IMR-90 (cell line): ENCODE results near the gene GMPPB. TPM values are rescaled to one million over a fixed set of nuclear protein-coding genes. Genes with fewer than 3 reads are reported as not detected.

Source experiments
- ATAC-seq: fragments of 200-7000 bp; cut with Tn5 transposase; 2 replicates; pipeline ENCODE4 v1.9.1; 2020; ENCODE audit warnings: low read depth, mild to moderate bottlenecking, moderate library complexity
- BruUV-seq: library from RNA; stranded (reverse); fragments of 400-500 nt; replicated peaks from 2 replicates; lab custom pipeline; 2021; lab: Mats Ljungman, UMichigan
- CTCF ChIA-PET: fragments of 300-600 bp; formaldehyde crosslinking; extraction: SDS; loops from one replicate; lab custom pipeline; 2021; ENCODE audit warnings: antibody characterized with exemption; lab: Yijun Ruan, JAX
- POLR2A ChIA-PET: fragments of 300-600 bp; sonication (Branson Sonifier 250); formaldehyde crosslinking; loops from one replicate; lab custom pipeline; 2022; ENCODE audit warnings: antibody characterized with exemption; ENCODE audit not compliant: unreplicated experiment; lab: Charles Lee
- DNase-seq: peaks from one replicate; pipeline ENCODE4 v3.0.0; 2013
- H2AFZ ChIP-seq: replicated peaks from 2 replicates; pipeline ENCODE3; 2013; ENCODE audit warnings: low read length, mild to moderate bottlenecking; ENCODE audit not compliant: poor library complexity
- H2AK5ac ChIP-seq: 2 replicates; pipeline ENCODE4 v1.6.1; 2013; ENCODE audit warnings: low read depth, low read length, inconsistent platforms
- H2AK9ac ChIP-seq: replicated peaks from 2 replicates; pipeline ENCODE3; 2013; ENCODE audit warnings: mild to moderate bottlenecking, low read depth, low read length, moderate library complexity; ENCODE audit not compliant: poor library complexity
- H2BK120ac ChIP-seq: 2 replicates; pipeline ENCODE4 v1.6.1; 2013; ENCODE audit warnings: low read depth, low read length, inconsistent platforms
- H2BK15ac ChIP-seq: 3 replicates; pipeline ENCODE4 v1.6.1; 2013; ENCODE audit warnings: low read depth, low read length, inconsistent platforms
- H2BK20ac ChIP-seq: 2 replicates; pipeline ENCODE4 v1.6.1; 2013; ENCODE audit warnings: low read depth, mild to moderate bottlenecking, inconsistent platforms, low read length, moderate library complexity
- H2BK5ac ChIP-seq: 2 replicates; pipeline ENCODE4 v1.6.1; 2013; ENCODE audit warnings: mild to moderate bottlenecking, low read depth, low read length, inconsistent platforms; ENCODE audit not compliant: poor library complexity, severe bottlenecking
- H3K14ac ChIP-seq: replicated peaks from 2 replicates; pipeline ENCODE4 v1.6.1; 2013; ENCODE audit warnings: low read depth, low read length, inconsistent platforms
- H3K18ac ChIP-seq: 2 replicates; pipeline ENCODE4 v1.6.1; 2013; ENCODE audit warnings: low read depth, low read length, control low read depth
- H3K23ac ChIP-seq: 2 replicates; pipeline ENCODE4 v1.6.1; 2013; ENCODE audit warnings: low read depth, low read length, inconsistent platforms
- H3K27ac ChIP-seq: 2 replicates; pipeline ENCODE4 v1.5.1; 2013; ENCODE audit warnings: mild to moderate bottlenecking, control low read depth, low read length; ENCODE audit not compliant: insufficient read depth
- H3K27me3 ChIP-seq: 2 replicates; pipeline ENCODE4 v1.6.1; 2013; ENCODE audit warnings: low read length; ENCODE audit not compliant: control insufficient read depth, insufficient read depth
- H3K36me3 ChIP-seq: 2 replicates; pipeline ENCODE4 v1.6.1; 2013; ENCODE audit warnings: low read length, mixed read lengths; ENCODE audit not compliant: control insufficient read depth, insufficient read depth
- H3K4ac ChIP-seq: 2 replicates; pipeline ENCODE4 v1.6.1; 2013; ENCODE audit warnings: low read depth, low read length, inconsistent platforms
- H3K4me1 ChIP-seq: 2 replicates; pipeline ENCODE4 v1.6.1; 2013; ENCODE audit warnings: low read length, mixed read lengths; ENCODE audit not compliant: control insufficient read depth, insufficient read depth
- H3K4me2 ChIP-seq: 2 replicates; pipeline ENCODE4 v1.6.1; 2013; ENCODE audit warnings: low read depth, mild to moderate bottlenecking, control low read depth, low read length, moderate library complexity
- H3K4me3 ChIP-seq: 2 replicates; pipeline ENCODE4 v1.5.1; 2013; ENCODE audit warnings: low read depth, mild to moderate bottlenecking, control low read depth, low read length, moderate library complexity; ENCODE audit not compliant: insufficient read depth
- H3K56ac ChIP-seq: 2 replicates; pipeline ENCODE4 v1.6.1; 2013; ENCODE audit warnings: low read length, inconsistent platforms; ENCODE audit not compliant: insufficient read depth; ENCODE audit errors: extremely low read depth
- H3K79me1 ChIP-seq, 2 experiments: 2 replicates each; pipeline ENCODE4 v1.6.1; 2013; ENCODE audit warnings: low read length in 2 of 2, inconsistent platforms in 1 of 2, low read depth in 1 of 2
- H3K9ac ChIP-seq: 2 replicates; pipeline ENCODE4 v1.6.1; 2013; ENCODE audit warnings: low read depth, low read length, control low read depth
- H3K9me1 ChIP-seq: 2 replicates; pipeline ENCODE4 v1.6.1; 2013; ENCODE audit warnings: low read length, inconsistent platforms; ENCODE audit not compliant: insufficient read depth
- H3K9me3 ChIP-seq: 2 replicates; pipeline ENCODE4 v1.6.1; 2013; ENCODE audit warnings: low read length; ENCODE audit not compliant: control insufficient read depth, insufficient read depth
- H4K20me1 ChIP-seq: 2 replicates; pipeline ENCODE4 v1.6.1; 2013; ENCODE audit warnings: low read length, inconsistent platforms; ENCODE audit not compliant: insufficient read depth
- H4K5ac ChIP-seq: 2 replicates; pipeline ENCODE4 v1.6.1; 2013; ENCODE audit warnings: mild to moderate bottlenecking, low read depth, low read length, control low read depth
- H4K8ac ChIP-seq, 2 experiments: 2 replicates each; pipeline ENCODE4 v1.6.1; 2013; ENCODE audit warnings: low read depth in 2 of 2, low read length in 2 of 2, control low read depth in 1 of 2, inconsistent platforms in 1 of 2
- H4K91ac ChIP-seq: 2 replicates; pipeline ENCODE4 v1.6.1; 2013; ENCODE audit warnings: low read depth, low read length, inconsistent platforms; ENCODE audit not compliant: insufficient read depth
- NFE2L2 ChIP-seq: fragments of 150-350 bp; IDR thresholded peaks from 2 replicates; pipeline ENCODE4 v1.6.1; 2016; ENCODE audit warnings: low read depth, mild to moderate bottlenecking, low read length
- WGBS, 2 experiments: methylation state at CpG; one replicate each; pipeline versions ENCODE4 v1.1.5 to v1.1.7; 2013; ENCODE audit warnings: missing lambda C conversion rate in 2 of 2; ENCODE audit not compliant: insufficient read length in 1 of 2; ENCODE audit errors: extremely low coverage in 2 of 2; 5-methylcytosine and 5-hydroxymethylcytosine counted together
- dilution Hi-C: fragments of 300-500 bp; cut with HindIII; formaldehyde crosslinking; loops from one replicate; pipeline ENCODE4 v1.14.3; 2018; ENCODE audit warnings: low sequenced_read_pairs; ENCODE audit not compliant: unreplicated experiment
- in situ Hi-C: fragments of 300-500 bp; cut with MboI; formaldehyde crosslinking; loops from 3 replicates; pipeline ENCODE4 v1.14.3; 2019; ENCODE audit warnings: low sequenced_read_pairs, inconsistent platforms, mixed read lengths
- intact Hi-C: fragments of 100-400 bp; cut with micrococcal nuclease; formaldehyde crosslinking; loops from 2 replicates; pipeline ENCODE4 v1.10.0; 2022
- polyA plus RNA-seq, 3 experiments: library from polyadenylated mRNA; depleted of rRNA; stranded (reverse); fragments of >200 nt; gene quantifications; 2 replicates each; pipeline ENCODE4 v1.2.3, GENCODE V29; 2012; ENCODE audit warnings: low replicate concordance in 1 of 3
- total RNA-seq: library from RNA; depleted of rRNA; stranded (reverse); fragments of >200 nt; gene quantifications from 2 replicates; pipeline ENCODE4 v1.2.3, GENCODE V29; 2012
- TF ChIP-seq, protein P1 (sequence below): fragments of 150-350 bp; IDR thresholded peaks from 2 replicates; pipeline ENCODE4 v1.6.1; 2016; ENCODE audit warnings: low read depth, mild to moderate bottlenecking, low read length, moderate library complexity, borderline replicate concordance

Gene GMPPB
- total and polyA plus RNA-seq, 2 of the 4 experiments (the other 2 are of a cell fraction) = 27.9 to 37.3 TPM

DNA sequence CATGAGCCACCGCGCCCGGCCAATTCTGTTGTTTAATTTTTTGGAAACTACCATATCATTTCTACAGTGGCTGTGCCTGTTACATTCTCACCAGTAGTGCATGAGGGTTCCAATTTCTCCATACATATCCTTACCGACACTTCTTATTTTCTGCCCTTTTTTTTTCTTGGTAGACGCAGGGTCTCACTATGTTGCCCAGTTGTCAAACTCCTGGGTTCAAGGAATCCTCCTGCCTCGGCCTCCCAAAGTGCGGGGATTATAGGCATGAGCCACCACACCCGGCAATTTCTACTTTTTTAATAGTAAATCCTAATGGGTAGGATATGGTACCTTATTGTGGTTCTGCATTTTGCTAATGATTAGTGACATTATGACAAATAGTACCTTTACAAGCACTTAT lies 13.9 kb downstream of the GMPPB start:
- no peak overlapping the region for H4K8ac ChIP-seq
- no peak overlapping the region for H3K4me2 ChIP-seq
- no peak overlapping the region for H3K18ac ChIP-seq
- ATAC-seq (no peak), DNase-seq (no peak)
- no peak overlapping the region for H3K23ac ChIP-seq
- no peak overlapping the region for H2BK15ac ChIP-seq
- no peak overlapping the region for H2AK9ac ChIP-seq
- no peak for TF ChIP-seq NFE2L2
- TF ChIP-seq, protein P1, sequence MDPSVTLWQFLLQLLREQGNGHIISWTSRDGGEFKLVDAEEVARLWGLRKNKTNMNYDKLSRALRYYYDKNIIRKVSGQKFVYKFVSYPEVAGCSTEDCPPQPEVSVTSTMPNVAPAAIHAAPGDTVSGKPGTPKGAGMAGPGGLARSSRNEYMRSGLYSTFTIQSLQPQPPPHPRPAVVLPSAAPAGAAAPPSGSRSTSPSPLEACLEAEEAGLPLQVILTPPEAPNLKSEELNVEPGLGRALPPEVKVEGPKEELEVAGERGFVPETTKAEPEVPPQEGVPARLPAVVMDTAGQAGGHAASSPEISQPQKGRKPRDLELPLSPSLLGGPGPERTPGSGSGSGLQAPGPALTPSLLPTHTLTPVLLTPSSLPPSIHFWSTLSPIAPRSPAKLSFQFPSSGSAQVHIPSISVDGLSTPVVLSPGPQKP = no peak
- peaks cover 15% of the 10 kb centered on the region; the same call in 1 of the 2 replicates for H3K36me3 ChIP-seq
- ChIA-PET POLR2A (no interaction called here), CTCF (no interaction called here)
- no peak overlapping the region for H2BK120ac ChIP-seq
- H3K14ac ChIP-seq = no peak overlapping the region
- H3K56ac ChIP-seq = no peak overlapping the region
- H4K91ac ChIP-seq = no peak overlapping the region
- H3K4ac ChIP-seq = no peak overlapping the region
- H3K9me1 ChIP-seq = no peaks in the 10 kb centered on the region; the same call in 1 of the 2 replicates
- H2AK5ac ChIP-seq = no peak overlapping the region
- no peaks in the 10 kb centered on the region for H3K4me1 ChIP-seq
- no TSS peak for BruUV-seq
- no peaks in the 10 kb centered on the region for H3K79me1 ChIP-seq
- intact Hi-C loops = loop anchor here (10.0 kb wide), 1 partner anchor 385 kb away; no protein-coding TSS in a partner anchor
- H2BK5ac ChIP-seq = no peak overlapping the region
- H3K27me3 ChIP-seq = no peaks in the 10 kb centered on the region
- 93% methylated on average over 5 of the region's 8 CpGs; no CpG with 5 or more reads in 1 of the 2 experiments for WGBS, 2 experiments
- H2BK20ac ChIP-seq = no peak overlapping the region
- no peak overlapping the region for H3K4me3 ChIP-seq
- no peak overlapping the region for H3K27ac ChIP-seq
- dilution Hi-C loops = no loop called here
- no peaks in the 10 kb centered on the region for H4K20me1 ChIP-seq
- no peak overlapping the region for H2AFZ ChIP-seq
- no peak overlapping the region for H4K5ac ChIP-seq
- H3K9ac ChIP-seq = no peak overlapping the region
- in situ Hi-C loops = no loop called here
- no peaks in the 10 kb centered on the region for H3K9me3 ChIP-seq
